HG02870 (cell line): Measurements from ENCODE around the gene POU5F2.

ENCODE experiments used
- ATAC-seq: cut with Tn5 transposase; IDR thresholded peaks from one replicate; pipeline ENCODE4 v1.9.1; 2021; ENCODE audit warnings: mild to moderate bottlenecking, moderate library complexity; ENCODE audit not compliant: unreplicated experiment

The POU5F2 gene, protein sequence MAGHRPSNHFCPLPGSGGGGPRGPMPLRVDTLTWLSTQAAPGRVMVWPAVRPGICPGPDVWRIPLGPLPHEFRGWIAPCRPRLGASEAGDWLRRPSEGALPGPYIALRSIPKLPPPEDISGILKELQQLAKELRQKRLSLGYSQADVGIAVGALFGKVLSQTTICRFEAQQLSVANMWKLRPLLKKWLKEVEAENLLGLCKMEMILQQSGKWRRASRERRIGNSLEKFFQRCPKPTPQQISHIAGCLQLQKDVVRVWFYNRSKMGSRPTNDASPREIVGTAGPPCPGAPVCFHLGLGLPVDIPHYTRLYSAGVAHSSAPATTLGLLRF

DNA sequence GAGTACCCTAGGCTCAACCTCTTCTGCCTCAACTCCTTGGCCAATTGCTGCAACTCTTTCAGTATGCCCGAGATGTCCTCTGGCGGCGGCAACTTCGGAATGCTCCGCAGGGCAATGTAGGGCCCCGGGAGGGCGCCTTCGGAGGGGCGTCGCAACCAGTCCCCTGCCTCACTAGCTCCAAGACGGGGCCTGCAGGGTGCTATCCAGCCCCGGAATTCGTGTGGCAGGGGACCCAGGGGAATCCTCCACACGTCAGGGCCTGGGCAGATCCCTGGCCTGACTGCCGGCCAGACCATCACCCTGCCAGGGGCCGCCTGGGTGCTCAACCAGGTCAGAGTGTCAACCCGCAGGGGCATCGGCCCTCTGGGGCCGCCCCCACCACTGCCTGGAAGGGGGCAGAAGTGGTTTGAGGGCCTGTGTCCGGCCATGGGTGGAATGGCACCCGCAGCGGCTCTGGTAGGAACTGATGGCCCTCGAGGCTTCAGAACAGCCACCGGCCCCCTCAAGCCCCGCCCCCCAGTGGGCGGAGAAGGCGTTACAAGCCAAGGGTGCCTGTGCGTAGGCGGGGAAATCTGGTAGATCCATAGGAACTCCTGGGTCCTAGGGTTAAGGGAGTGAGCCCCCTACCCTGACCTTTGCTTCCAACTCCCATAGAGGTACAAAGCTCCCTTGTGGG lies at the start of gene POU5F2:
POU5F2 (minus strand) TSS at position 465 of the 676 bp plus-strand sequence; CDS start at position 428, 37 bp downstream.
- ATAC-seq, result no peak

DNA sequence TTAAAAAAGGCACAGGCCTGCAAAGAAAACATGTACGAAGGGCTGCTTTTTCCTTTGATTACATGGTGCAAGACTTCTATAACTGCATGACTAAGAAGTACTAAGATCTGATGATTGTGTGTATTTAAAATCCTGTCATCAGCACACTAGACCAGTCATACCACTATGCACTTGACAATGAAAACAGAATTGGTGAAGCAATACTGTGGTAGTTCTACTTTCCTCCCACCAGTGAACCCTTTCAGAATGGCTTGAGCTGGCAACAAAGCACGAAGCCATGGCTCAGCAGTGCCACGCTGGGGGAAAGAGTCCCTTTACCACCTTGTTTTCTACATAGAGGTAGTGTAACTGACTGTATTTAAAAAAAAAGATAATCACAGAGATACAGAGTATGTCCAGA lies 49.0 kb upstream of the POU5F2 start:
- no peak for ATAC-seq

DNA sequence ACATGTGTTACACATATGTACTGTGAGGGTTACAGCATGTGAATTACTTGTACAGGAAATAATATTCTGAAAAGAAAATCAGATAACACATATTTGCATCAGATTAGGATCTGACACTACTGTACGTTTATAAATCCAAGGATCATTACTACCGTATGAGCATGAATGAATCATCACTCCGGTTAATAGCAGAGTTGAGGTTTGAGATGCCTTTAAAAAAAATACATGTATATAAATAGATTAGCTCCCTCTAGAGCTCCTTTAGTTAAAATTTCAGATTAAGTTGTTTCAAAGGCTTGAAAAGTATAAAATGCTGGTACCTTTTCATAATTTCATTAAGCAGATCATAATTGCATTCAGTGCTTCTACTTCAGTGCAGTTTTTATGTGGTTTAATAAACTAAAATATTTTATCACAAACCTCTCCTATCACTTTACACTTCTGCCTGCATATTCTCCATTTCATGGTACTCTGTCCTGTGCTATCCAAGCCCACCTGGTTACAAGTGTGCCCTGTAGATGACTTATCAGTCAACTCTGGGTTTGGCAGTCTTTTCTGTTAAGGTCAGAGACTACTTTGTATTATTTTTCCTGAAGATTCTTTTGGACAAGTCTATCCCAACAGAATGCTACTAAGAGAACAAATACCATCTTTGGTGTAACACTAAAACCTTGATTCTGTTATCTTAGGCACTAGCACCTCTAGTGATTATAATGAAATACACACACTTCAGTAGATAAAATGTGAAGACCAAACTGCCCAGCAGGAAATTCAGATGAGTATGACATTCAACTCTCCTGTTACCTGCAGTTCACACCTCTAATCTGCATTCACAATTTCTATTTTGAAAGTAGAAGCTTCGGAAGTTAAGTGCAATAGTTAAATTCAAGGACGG lies 48.0 kb upstream of the POU5F2 start:
- no peak for ATAC-seq

DNA sequence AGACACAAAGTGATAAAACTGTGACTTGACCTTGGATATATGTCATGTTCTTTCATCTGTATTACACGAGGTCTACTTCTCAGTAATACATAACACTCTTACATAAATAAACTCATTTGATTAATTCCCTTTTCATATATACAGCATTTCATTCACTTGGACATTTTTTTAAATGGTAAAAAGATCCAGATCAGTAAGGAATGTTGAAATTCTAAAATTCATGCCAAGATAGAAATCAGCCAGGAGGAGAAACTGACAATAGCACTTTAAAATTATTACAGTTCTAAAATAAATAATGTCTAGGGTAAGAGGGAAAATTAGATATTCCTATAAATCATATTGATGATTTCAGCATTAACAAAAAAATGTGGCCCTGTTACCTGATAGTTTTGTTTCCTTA lies 46.2 kb upstream of the POU5F2 start:
- no peak for ATAC-seq

DNA sequence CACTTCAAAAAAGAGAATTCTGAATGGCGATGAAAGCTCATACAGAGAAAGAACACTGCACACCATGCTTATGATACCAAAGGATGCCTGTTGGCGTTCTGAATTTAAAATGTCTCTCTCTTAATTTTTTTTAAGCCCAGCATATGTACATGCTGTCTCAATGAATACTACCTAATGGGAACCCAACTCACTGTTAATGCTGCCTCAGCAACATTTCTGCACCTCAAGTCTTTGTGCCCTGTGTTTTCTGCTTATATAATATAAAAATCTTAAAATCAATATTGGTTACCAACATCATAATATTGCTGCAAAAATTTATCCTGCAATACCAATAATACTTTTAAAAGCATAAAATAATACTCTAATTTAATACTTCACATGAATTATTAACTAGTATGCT lies 44.1 kb upstream of the POU5F2 start:
- no peak for ATAC-seq

DNA sequence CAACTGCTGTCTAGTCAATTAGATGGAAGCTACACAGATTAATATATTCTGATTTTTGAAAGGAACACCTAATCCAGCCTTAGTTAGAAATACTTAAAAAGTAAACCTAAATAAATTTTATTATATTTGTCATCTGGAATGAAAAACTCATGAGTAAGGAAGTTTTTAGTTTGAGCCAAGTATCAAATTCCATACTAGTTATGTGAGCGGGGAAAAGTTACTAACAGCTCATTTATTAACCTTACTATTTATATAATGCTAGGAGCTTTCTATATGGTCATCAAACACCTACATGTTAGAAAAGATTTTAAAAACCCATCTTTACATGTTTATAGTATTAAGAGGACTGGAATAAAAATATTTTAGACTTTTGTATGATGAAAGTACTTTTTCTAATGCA lies 41.6 kb upstream of the POU5F2 start:
- ATAC-seq, result no peak

DNA sequence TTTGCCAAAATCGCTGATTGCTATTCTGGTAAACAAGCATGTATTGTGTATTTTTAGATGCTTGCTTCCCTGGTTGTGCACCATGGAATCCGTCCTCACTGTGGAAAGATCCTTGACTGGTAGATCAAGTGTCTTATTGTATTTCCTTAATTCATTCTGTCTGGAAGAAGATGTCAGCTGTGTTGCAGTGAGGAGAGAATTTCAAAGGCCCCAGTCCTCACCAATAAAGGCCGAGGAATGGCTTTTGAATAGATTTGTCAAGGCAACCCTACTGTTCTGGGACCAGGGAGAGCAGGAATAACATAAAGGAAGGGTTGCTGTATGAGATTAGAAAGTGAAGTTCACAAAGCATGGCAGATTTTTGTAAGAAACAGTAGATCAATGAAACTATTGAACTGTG lies 36.2 kb upstream of the POU5F2 start:
- ATAC-seq, result no peak

DNA sequence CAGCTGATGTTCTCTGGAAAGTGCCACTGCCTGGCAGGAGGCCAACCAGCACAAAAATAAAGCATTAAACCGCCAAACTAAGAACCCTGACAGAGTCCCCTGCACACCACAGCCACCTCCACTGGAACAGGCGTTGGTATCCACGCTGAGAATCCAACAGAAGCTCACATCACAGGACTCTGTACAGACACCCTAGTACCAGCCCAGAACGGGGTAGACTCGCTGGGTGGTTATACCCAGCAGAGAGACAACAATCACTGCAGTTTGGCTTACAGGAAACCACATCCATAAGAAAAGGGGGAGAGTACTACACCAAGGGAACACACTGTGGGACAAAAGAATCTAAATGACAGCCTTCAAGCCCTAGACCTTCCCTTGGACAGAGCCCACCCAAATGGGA lies 15.0 kb upstream of the POU5F2 start:
- ATAC-seq, result no peak

DNA sequence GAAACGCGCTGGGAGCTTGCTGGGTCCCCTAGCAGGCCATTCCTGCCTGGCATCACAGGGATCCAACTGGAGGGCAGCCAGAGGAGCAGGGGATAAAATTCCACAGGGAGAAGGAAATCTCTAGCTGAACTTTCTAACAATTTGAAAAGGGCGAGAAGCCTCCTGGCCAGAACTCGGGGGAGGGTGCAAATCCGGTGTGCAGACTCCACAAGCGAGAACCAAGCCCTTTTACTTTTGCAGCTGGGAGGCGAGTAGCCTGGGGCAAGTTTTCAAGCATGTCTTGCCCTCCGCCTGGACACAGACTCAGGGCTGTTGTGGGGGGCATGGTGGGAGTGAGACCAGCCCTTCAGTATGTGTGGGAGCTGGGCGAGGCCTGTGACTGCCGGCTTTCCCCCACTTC lies 14.3 kb upstream of the POU5F2 start:
- ATAC-seq, result no peak

DNA sequence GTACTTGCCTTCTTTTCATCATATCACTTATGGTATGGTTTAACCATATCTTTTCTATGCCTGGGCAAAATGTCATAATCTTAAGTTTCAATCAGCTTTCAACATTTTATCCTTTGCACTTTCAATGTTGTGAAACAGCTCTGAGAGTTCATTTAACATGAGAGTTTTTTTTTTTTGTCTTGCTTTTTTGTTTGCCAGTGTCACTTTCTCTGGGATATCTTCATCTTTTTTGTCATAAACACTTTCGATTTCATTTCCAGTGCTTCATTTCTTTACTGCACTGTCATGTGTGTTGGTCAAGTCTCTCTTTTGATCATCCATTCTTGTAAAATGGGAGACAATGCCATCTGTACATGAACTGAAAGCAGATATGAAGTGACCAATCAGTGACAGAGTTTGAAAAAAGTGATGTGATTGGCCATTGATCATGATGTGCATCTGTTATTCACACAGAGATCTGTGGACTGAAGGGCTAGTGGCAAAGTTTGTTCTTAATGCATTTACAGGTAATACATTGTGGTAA lies 7.5 kb upstream of the POU5F2 start:
- no peak for ATAC-seq

DNA sequence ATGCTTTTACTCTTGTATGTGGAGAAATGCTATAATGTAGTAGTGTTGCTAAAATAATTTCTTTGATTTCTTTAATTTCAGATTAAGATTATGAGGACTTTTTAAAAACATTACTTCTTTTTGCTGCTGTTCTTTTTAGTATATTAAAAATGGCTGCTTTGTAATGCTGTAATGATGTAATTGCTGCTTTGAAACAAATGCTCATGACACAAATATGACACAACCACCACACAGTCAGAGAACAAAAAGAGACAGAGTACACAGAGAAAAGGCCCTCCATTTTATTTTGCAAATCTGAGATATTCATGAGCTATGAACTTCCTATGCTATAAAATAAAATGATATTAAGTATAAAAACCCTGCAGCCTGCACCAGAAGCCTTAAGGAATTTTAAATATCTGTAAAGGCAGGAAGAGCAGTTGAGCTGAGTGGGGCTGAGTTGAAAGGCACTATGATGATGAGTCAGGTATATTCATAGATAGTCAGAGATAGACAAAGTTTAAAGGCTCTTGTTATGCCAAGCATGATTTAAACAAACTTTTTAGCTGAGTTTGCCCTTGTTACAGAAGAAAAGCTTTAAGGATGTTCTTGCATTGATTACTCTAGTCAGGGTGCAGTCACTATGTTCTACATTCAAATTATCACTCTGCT lies 5.1 kb upstream of the POU5F2 start:
- no peak for ATAC-seq

DNA sequence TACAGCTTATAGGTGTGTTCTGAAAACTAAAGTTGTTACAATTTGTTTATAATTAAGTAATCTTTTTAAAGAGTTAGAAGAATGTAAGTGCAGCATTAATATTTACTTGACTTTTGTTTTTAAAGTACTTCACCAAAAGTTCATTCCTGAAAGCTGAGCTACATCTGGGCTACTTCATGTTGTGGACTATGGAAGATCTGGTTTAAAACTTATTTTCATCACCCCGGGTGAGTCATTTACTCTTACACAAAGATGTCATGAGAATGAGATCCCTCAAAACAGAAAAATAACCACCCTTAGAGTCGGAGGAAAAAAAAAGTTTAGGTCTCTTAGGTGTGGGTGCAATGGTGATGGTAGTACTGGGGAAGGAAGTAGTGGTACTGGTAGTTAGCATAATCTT lies 5.1 kb downstream of the POU5F2 start:
- no peak for ATAC-seq

DNA sequence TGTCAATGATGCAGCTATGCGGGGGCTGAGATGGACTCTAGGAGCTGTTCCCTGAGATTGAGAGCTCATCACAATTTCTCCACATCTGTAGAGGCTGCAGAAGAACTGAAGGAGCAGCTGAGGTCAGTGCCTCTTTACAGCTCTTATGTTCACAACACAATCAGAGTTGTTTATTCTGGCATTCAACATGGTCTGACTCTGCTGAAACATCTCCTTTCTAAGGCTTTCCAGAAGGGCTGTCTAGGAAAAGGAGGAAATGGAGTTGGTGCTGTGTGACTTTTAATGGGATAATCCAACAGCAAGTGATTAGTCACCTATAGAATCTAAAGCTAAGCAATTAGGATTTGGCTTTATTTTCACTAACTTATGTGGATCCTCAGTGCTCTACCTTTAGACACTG lies 6.0 kb downstream of the POU5F2 start:
- no peak for ATAC-seq

DNA sequence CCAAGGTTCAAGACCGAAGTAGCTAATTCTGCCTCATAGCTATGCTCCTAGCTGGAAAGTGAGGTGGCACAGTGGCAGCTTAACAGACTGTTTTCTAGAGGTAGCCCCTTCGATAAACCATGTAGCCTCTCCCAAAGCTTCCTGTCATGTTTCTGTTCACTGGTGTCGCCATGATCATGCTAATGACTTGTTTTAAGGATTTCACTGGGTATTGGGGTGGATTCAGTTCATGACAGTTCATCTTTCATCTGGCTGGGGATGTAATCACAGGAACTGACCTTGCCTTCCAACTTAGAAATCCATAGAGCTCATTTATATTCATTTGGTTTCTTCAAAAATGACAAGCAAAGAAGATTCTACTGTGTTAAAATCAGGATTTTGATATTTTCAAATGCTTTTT lies 9.4 kb downstream of the POU5F2 start:
- ATAC-seq, result no peak

DNA sequence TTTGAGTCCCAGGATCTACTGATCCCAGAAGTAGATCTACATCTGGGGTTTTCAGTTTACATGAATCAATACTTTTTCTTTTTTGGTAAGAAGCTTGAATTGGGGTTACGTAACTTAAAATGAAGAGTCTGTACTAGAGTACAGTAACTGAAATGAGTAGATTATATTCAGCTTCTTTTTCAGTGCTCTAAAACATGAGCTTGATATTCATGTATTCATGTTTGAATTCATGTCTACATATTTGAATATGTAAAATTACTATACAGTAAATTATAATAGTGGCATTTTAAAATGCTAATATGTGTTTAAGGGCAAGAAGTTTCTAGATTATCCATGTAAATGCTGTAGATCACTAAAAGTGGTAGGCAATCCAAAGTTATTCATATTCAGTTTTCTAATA lies 14.8 kb downstream of the POU5F2 start:
- no peak for ATAC-seq

DNA sequence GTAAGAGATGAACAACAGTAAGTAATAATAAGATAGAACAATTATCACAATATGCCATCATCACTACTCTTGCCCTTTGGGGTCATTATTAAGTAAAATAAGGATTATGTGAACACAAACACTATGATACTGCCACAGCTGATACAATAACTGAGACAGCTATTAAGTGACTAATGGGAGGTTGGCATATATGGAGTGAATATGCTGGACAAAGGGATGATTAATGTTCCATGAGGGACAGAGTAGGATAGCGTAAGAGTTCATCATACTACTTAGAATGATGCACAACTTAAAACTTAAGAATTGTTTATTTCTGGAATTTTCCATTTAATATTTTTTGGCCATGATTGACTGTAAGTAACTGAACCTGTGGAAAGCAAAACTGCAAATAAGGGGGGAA lies 16.6 kb downstream of the POU5F2 start:
- ATAC-seq, result no peak

DNA sequence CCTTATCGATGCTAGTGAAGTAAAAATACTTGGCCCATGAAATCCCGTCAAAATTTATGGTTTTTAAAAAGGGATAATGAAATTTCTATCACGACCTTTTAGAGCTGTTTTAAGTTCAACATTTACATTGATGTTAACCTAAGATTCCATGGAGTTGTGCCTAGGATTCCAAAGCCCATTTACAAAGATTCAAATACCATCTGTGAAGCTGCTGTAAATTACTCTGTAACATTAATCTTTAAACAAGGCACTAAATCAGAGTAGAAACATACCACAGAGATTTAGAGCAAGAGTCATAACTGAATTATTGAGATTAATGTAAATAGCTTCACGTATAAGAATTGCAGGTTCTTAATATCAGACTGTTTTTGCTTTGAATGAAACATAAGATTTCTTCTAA lies 17.7 kb downstream of the POU5F2 start:
- ATAC-seq, result no peak

DNA sequence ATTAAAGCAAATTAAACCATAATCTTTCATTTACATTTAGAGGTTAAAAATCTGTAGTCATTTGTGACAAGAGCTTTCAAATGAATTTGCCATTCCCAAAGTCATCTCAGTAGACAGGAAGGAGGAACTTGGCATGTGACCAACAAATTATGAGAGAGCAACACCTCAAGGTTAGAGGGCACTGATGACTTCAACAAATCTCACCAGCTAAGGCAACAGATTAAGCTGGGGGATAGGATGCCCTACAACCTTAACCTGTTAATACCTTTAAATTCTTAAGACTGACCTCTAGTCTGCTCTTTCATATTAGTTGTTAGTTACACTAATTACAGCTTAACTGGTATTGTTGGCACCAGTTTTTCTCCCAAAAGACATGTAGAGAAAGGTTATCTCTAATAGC lies 18.4 kb downstream of the POU5F2 start:
- no peak for ATAC-seq

DNA sequence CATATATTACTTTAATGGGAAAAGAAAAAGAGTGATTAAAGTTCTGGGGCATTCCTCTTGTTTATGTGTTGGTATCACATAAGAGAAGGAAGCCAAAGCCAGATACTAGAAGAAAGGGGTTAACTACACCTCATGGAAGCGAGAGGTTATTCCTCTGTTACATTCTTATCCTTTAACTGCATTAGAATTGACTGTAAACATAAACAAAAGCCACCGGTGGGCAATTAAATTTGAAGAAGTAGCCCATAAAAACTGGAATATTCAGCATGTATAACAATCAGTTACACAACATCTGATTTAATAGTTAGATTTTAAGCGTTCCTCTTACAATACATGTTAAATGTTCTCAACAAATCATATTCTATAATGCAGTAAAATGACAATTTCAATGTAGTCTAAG lies 18.8 kb downstream of the POU5F2 start:
- no peak for ATAC-seq

DNA sequence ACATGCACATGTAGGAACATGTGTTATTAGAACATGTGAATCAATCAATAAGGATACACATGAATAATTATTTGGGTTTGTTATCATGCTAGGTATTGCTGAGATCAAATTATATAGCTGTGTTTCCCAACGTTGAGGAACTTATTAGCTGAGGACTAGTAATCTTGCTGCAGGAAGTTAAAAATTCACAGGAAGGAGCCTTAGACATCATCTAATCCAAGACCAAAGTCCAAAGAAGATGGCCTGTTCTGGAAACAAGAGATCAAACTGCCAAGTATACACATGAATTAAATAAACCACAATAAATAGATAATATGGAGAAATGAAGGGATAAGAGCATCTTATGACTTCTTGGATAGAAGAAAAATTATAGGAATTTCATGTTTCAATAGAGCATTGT lies 19.9 kb downstream of the POU5F2 start:
- ATAC-seq, result no peak

DNA sequence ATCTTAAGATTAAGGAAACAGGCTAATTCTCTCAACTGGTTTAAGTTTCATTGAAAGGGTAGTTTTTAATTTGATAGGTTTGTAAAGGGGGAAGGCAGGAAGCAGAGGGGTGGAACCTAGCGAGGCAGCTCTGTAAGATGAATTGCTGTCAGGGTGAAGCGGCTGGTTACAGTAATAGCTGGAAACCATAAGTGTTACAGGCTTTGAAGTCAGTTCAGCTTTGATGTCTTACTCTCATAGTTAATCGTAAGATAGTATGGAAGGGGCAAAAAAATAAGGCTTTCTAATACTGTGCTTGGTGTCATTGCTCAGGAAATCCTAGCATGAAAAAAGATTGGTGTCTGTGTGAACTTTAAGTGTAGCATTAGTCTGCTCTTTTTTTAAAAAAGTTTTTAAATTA lies 20.3 kb downstream of the POU5F2 start:
- ATAC-seq, result no peak
